Neural cell (in vitro differentiated cells): ENCODE data around the gene PEAK3. TPM values are rescaled to one million over a fixed set of nuclear protein-coding genes. Genes with fewer than 3 reads are reported as not detected.

ENCODE experiments used
- H2AFZ ChIP-seq: fragments of 200-600, 300-800 bp; sonication (generic), shearing (Covaris generic); 2 replicates; pipeline ENCODE4 v1.6.0; 2014; ENCODE audit warnings: low read depth, mild to moderate bottlenecking, antibody characterized with exemption, low read length, moderate library complexity
- H3F3A ChIP-seq: fragments of 200-600 bp; shearing (Covaris generic); 2 replicates; pipeline ENCODE4 v1.6.1; 2016; ENCODE audit warnings: mild to moderate bottlenecking, moderate library complexity, mixed read lengths, antibody characterized with exemption, low read length; ENCODE audit not compliant: insufficient read depth, poor library complexity, severe bottlenecking
- H3K27ac ChIP-seq: fragments of 200-600, 300-800 bp; sonication (generic), shearing (Covaris generic); 2 replicates; pipeline ENCODE4 v1.5.1; 2014; ENCODE audit warnings: mild to moderate bottlenecking, low read length, moderate library complexity
- H3K27me3 ChIP-seq: fragments of 300-800, 200-600 bp; sonication (generic), shearing (Covaris generic); 2 replicates; pipeline ENCODE4 v1.6.0; 2014; ENCODE audit warnings: mild to moderate bottlenecking, low read depth, low read length, moderate library complexity; ENCODE audit not compliant: insufficient read depth
- H3K36me3 ChIP-seq: fragments of 300-800, 200-600 bp; sonication (generic), shearing (Covaris generic); 2 replicates; pipeline ENCODE4 v1.5.1; 2014; ENCODE audit warnings: mild to moderate bottlenecking, antibody characterized with exemption, low read length, moderate library complexity; ENCODE audit not compliant: insufficient read depth
- H3K4me2 ChIP-seq: fragments of 300-800, 200-600 bp; sonication (generic), shearing (Covaris generic); 2 replicates; pipeline ENCODE4 v1.6.0; 2014; ENCODE audit warnings: mild to moderate bottlenecking, low read length
- H3K4me3 ChIP-seq: fragments of 300-800, 200-600 bp; sonication (generic), shearing (Covaris generic); 2 replicates; pipeline ENCODE4 v1.5.1; 2014; ENCODE audit warnings: mild to moderate bottlenecking, low read length, moderate library complexity
- H3K79me2 ChIP-seq: fragments of 200-600 bp; shearing (Covaris generic); replicated peaks from 2 replicates; pipeline ENCODE4 v1.6.0; 2014; ENCODE audit warnings: mild to moderate bottlenecking, low read length, moderate library complexity; ENCODE audit not compliant: insufficient read depth
- H3K9ac ChIP-seq: fragments of 300-800, 200-600 bp; sonication (generic), shearing (Covaris generic); 2 replicates; pipeline ENCODE4 v1.6.1; 2016; ENCODE audit warnings: mild to moderate bottlenecking, low read length, mixed read lengths
- H3K9me2 ChIP-seq: fragments of 200-600 bp; shearing (Covaris generic); 2 replicates; pipeline ENCODE4 v1.6.1; 2016; ENCODE audit warnings: mild to moderate bottlenecking, low read length, mixed read lengths; ENCODE audit not compliant: insufficient read depth
- H3K9me3 ChIP-seq: fragments of 200-600, 300-800 bp; sonication (generic), shearing (Covaris generic); 2 replicates; pipeline ENCODE4 v1.6.1; 2016; ENCODE audit warnings: mild to moderate bottlenecking, mixed run types, low read length, moderate library complexity, mixed read lengths
- H4K20me1 ChIP-seq: fragments of 200-600 bp; shearing (Covaris generic); 2 replicates; pipeline ENCODE4 v1.6.1; 2016; ENCODE audit warnings: mild to moderate bottlenecking, mixed run types; ENCODE audit not compliant: insufficient read depth
- EP300 ChIP-seq: fragments of 450-650 bp; conservative IDR thresholded peaks from 2 replicates; pipeline ENCODE4 v1.6.1; 2014; ENCODE audit warnings: antibody characterized with exemption, mild to moderate bottlenecking, moderate library complexity; ENCODE audit not compliant: poor library complexity, severe bottlenecking
- EZH2 ChIP-seq: fragments of 200-600, 300-800 bp; shearing (Covaris generic), sonication (generic); IDR thresholded peaks from 2 replicates; pipeline ENCODE4 v1.6.1; 2014; ENCODE audit warnings: antibody characterized with exemption, low read length, borderline replicate concordance, mild to moderate bottlenecking; ENCODE audit not compliant: insufficient read depth, poor library complexity, severe bottlenecking
- MXI1 ChIP-seq: fragments of 450-650 bp; conservative IDR thresholded peaks from 2 replicates; pipeline ENCODE4 v1.6.1; 2014; ENCODE audit warnings: antibody characterized with exemption, mild to moderate bottlenecking; ENCODE audit not compliant: poor library complexity, severe bottlenecking
- POLR2AphosphoS5 ChIP-seq: IDR thresholded peaks from 2 replicates; pipeline ENCODE4 v1.6.1; 2012
- RAD21 ChIP-seq: fragments of 450-650 bp; conservative IDR thresholded peaks from 2 replicates; pipeline ENCODE4 v1.6.1; 2014; ENCODE audit warnings: antibody characterized with exemption, mild to moderate bottlenecking, moderate library complexity
- SMC3 ChIP-seq: fragments of 450-650 bp; conservative IDR thresholded peaks from 2 replicates; pipeline ENCODE4 v1.6.1; 2014; ENCODE audit warnings: antibody characterized with exemption, mild to moderate bottlenecking, moderate library complexity; ENCODE audit not compliant: poor library complexity
- TAF1 ChIP-seq: IDR thresholded peaks from 2 replicates; pipeline ENCODE4 v1.6.1; 2012; ENCODE audit warnings: low read depth
- polyA plus RNA-seq: library from polyadenylated mRNA; depleted of rRNA; stranded (reverse); fragments of >200 nt; gene quantifications from 2 replicates; pipeline ENCODE4 v1.2.3, GENCODE V29; 2014
- TF ChIP-seq, protein P1 (sequence below): fragments of 450-650 bp; IDR thresholded peaks from 2 replicates; pipeline ENCODE4 v1.5.1; 2014; ENCODE audit warnings: antibody characterized with exemption, mild to moderate bottlenecking, moderate library complexity; ENCODE audit not compliant: poor library complexity, severe bottlenecking
- TF ChIP-seq, protein P2 (sequence below): IDR thresholded peaks from 2 replicates; pipeline ENCODE4 v1.6.1; 2012; ENCODE audit warnings: borderline replicate concordance

Gene PEAK3
- polyA plus RNA-seq, 1 donor from 2014 or later, result not detected

DNA sequence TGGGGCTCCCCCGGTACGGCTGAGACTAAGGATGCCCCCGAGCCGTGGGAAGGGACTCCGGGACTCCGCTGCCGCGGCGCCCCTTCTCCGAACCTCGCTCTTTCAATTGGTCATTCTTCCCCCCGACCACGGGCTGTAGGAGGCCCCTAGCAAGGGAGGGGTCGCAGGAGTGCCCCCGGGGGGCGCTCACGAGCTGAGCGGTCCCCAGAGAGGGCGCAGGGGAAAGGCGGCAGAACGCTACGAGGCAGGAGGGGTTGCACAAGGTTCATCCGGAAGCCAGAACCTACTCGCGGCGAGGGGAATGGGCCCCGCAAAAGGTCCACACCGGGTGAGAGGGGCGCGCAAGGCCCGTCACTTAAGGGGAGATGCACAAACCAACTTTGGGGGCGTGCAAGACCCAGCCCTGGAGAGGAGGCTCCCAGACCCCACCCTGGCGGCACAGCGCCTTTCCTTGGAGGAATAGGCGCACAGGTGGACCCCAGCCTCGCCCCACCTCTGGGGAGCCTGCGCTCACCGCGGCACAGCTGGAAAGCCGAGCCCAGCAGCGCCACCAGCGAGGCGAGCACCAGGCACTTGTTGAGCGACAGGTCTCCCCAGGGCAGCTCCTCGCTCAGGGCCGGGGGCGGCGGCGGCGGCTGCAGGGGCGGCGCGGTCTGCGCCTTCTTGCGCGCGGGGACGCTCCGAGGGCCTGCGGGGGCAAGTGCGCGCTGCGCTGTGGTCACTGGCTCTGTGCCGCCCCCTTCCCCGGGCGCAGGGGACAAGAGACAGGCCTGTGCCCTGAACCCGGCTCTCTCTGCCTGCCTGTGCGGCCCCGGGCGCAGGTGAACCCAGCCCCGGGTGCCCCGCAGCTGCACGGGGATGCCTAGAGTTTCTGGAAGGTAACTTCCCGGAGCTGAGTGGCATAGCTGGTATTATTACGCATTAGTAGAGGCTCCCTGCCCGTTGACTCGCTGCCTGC lies 28.6 kb downstream of the PEAK3 start:
- no peaks in the 10 kb centered on the region for H3K79me2 ChIP-seq
- H3F3A ChIP-seq, result no peaks in the 10 kb centered on the region
- no peak overlapping the region for H3K4me2 ChIP-seq
- peaks cover 14% of the 10 kb centered on the region for H3K27me3 ChIP-seq
- no peak overlapping the region for H3K9ac ChIP-seq
- no peaks in the 10 kb centered on the region for H3K9me3 ChIP-seq
- no peaks in the 10 kb centered on the region for H3K9me2 ChIP-seq
- H3K4me3 ChIP-seq, result peak overlapping the region; percentile 55
- no peak overlapping the region for H2AFZ ChIP-seq
- no peak overlapping the region for H3K27ac ChIP-seq
- H3K36me3 ChIP-seq, result no peaks in the 10 kb centered on the region
- H4K20me1 ChIP-seq, result no peaks in the 10 kb centered on the region
- TF ChIP-seq SMC3 (no peak), EZH2 (no peak), EP300 (no peak), TAF1 (no peak), RAD21 (no peak), POLR2AphosphoS5 (no peak), MXI1 (no peak)
- TF ChIP-seq, protein P1, sequence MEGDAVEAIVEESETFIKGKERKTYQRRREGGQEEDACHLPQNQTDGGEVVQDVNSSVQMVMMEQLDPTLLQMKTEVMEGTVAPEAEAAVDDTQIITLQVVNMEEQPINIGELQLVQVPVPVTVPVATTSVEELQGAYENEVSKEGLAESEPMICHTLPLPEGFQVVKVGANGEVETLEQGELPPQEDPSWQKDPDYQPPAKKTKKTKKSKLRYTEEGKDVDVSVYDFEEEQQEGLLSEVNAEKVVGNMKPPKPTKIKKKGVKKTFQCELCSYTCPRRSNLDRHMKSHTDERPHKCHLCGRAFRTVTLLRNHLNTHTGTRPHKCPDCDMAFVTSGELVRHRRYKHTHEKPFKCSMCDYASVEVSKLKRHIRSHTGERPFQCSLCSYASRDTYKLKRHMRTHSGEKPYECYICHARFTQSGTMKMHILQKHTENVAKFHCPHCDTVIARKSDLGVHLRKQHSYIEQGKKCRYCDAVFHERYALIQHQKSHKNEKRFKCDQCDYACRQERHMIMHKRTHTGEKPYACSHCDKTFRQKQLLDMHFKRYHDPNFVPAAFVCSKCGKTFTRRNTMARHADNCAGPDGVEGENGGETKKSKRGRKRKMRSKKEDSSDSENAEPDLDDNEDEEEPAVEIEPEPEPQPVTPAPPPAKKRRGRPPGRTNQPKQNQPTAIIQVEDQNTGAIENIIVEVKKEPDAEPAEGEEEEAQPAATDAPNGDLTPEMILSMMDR, result no peak
- TF ChIP-seq, protein P2, sequence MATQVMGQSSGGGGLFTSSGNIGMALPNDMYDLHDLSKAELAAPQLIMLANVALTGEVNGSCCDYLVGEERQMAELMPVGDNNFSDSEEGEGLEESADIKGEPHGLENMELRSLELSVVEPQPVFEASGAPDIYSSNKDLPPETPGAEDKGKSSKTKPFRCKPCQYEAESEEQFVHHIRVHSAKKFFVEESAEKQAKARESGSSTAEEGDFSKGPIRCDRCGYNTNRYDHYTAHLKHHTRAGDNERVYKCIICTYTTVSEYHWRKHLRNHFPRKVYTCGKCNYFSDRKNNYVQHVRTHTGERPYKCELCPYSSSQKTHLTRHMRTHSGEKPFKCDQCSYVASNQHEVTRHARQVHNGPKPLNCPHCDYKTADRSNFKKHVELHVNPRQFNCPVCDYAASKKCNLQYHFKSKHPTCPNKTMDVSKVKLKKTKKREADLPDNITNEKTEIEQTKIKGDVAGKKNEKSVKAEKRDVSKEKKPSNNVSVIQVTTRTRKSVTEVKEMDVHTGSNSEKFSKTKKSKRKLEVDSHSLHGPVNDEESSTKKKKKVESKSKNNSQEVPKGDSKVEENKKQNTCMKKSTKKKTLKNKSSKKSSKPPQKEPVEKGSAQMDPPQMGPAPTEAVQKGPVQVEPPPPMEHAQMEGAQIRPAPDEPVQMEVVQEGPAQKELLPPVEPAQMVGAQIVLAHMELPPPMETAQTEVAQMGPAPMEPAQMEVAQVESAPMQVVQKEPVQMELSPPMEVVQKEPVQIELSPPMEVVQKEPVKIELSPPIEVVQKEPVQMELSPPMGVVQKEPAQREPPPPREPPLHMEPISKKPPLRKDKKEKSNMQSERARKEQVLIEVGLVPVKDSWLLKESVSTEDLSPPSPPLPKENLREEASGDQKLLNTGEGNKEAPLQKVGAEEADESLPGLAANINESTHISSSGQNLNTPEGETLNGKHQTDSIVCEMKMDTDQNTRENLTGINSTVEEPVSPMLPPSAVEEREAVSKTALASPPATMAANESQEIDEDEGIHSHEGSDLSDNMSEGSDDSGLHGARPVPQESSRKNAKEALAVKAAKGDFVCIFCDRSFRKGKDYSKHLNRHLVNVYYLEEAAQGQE, result no peak

DNA sequence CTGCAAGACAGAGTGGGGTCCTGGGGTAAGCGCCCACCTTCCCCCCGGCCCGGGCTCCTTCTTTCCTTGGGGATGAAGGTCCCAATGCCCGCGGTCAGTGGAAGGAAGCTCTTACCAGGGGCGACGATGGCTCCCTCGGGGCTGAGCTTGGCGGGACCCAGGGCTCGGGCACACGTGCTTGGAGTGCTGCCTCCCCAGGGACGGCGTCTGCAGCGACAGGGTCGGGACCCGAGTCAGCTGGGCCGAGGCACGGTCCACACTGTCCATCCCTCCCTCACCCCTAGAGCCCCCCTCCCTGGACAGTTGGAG lies 29.2 kb downstream of the PEAK3 start:
- Histone ChIP-seq H3K4me2 (no peak overlapping the region), H3F3A (no peaks in the 10 kb centered on the region), H3K9me3 (no peaks in the 10 kb centered on the region), H3K27ac (no peak overlapping the region), H3K27me3 (peaks cover 14% of the 10 kb centered on the region), H3K9me2 (no peaks in the 10 kb centered on the region), H3K36me3 (no peaks in the 10 kb centered on the region), H3K4me3 (peak overlapping the region; percentile 55), H3K9ac (no peak overlapping the region), H4K20me1 (no peaks in the 10 kb centered on the region), H2AFZ (no peak overlapping the region), H3K79me2 (no peaks in the 10 kb centered on the region)
- no peak for TF ChIP-seq RAD21
- no peak for TF ChIP-seq MXI1
- TF ChIP-seq, protein P2, result no peak
- TF ChIP-seq POLR2AphosphoS5, result no peak
- no peak for TF ChIP-seq TAF1
- TF ChIP-seq EZH2, result no peak
- TF ChIP-seq, protein P1, result no peak
- TF ChIP-seq SMC3, result no peak
- TF ChIP-seq EP300, result no peak
